K562 (cell line): ENCODE results near the gene TTC16. TPM values are rescaled to one million over a fixed set of nuclear protein-coding genes. Genes with fewer than 3 reads are reported as not detected.
A peak's percentile ranks its signal among the peaks of the same experiment; 100 is the strongest.

Experiments
- CTBP1 ChIP-seq: fragments of 450-650 bp; IDR thresholded peaks from 2 replicates; pipeline ENCODE4 v1.6.1; 2016; ENCODE audit warnings: borderline replicate concordance
- CTCFL ChIP-seq: IDR thresholded peaks from 2 replicates; pipeline ENCODE4 v1.6.1; 2011; ENCODE audit warnings: borderline replicate concordance, low read depth, mild to moderate bottlenecking, moderate library complexity, low read length; ENCODE audit not compliant: insufficient read depth, poor library complexity, severe bottlenecking
- DMBX1 ChIP-seq: fragments of 250-450 bp; sonication (Bioruptor Pico); IDR thresholded peaks from 2 replicates; pipeline ENCODE4 v1.8.0; 2022; ENCODE audit warnings: inconsistent platforms, mild to moderate bottlenecking, moderate library complexity, borderline replicate concordance
- ETS1 ChIP-seq: conservative IDR thresholded peaks from 2 replicates; pipeline ENCODE4 v1.6.1; 2011; ENCODE audit warnings: low read depth, mild to moderate bottlenecking, low read length; ENCODE audit not compliant: control insufficient read depth
- KAT2B ChIP-seq: IDR thresholded peaks from one replicate; pipeline ENCODE4 v1.6.1; 2012; ENCODE audit warnings: low read depth, mild to moderate bottlenecking, control low read depth, inconsistent platforms, low read length, moderate library complexity
- KDM2B ChIP-seq: fragments of 250-450 bp; sonication (Bioruptor Pico); IDR thresholded peaks from 2 replicates; pipeline ENCODE4 v1.8.0; 2021; ENCODE audit warnings: mild to moderate bottlenecking, moderate library complexity
- NCOA4 ChIP-seq: fragments of 450-650 bp; IDR thresholded peaks from 2 replicates; pipeline ENCODE4 v1.6.1; 2018; ENCODE audit warnings: mild to moderate bottlenecking; ENCODE audit not compliant: partially characterized antibody
- NFRKB ChIP-seq: fragments of 450-650 bp; IDR thresholded peaks from 2 replicates; pipeline ENCODE4 v1.6.1; 2016; ENCODE audit warnings: low read depth
- NFYB ChIP-seq: IDR thresholded peaks from 2 replicates; pipeline ENCODE4 v1.6.1; 2011; ENCODE audit warnings: mild to moderate bottlenecking, moderate library complexity; ENCODE audit not compliant: insufficient read length; ENCODE audit errors: extremely low read depth
- NR2C1 ChIP-seq, 2 experiments: fragments of 450-650 bp; IDR thresholded peaks; 2 replicates each; pipeline ENCODE4 v1.6.1; 2017; ENCODE audit warnings: mild to moderate bottlenecking in 2 of 2, antibody characterized with exemption in 1 of 2, inconsistent platforms in 1 of 2, missing compliant biosample characterization in 1 of 2, missing genetic modification characterization in 1 of 2
- PCBP1 ChIP-seq: fragments of 200-400 bp; formaldehyde crosslinking; IDR thresholded peaks from 2 replicates; pipeline ENCODE4 v1.6.1; 2018; ENCODE audit warnings: mild to moderate bottlenecking, low read depth, low read length; ENCODE audit not compliant: poor library complexity, severe bottlenecking
- PCBP2 ChIP-seq: fragments of 200-400 bp; formaldehyde crosslinking; IDR thresholded peaks from 2 replicates; pipeline ENCODE4 v1.6.1; 2018; ENCODE audit warnings: low read length, low read depth, mild to moderate bottlenecking, moderate library complexity; ENCODE audit not compliant: poor library complexity, severe bottlenecking
- PHF20 ChIP-seq: fragments of 450-650 bp; IDR thresholded peaks from 2 replicates; pipeline ENCODE4 v1.6.1; 2018; ENCODE audit not compliant: partially characterized antibody
- RBM15 ChIP-seq: fragments of 200-400 bp; formaldehyde crosslinking; IDR thresholded peaks from 2 replicates; pipeline ENCODE4 v1.6.1; 2018; ENCODE audit warnings: mild to moderate bottlenecking, low read length, moderate library complexity; ENCODE audit not compliant: insufficient read depth
- SIX5 ChIP-seq, 2 experiments: IDR thresholded peaks; 2 replicates each; pipeline ENCODE4 v1.6.1; 2011; ENCODE audit warnings: low read length in 2 of 2, borderline replicate concordance in 1 of 2, low read depth in 1 of 2, mild to moderate bottlenecking in 1 of 2, moderate library complexity in 1 of 2; ENCODE audit not compliant: insufficient read depth in 1 of 2
- ZNF121 ChIP-seq: sonication (generic); formaldehyde crosslinking; conservative IDR thresholded peaks from 2 replicates; pipeline ENCODE4 v1.8.0; 2022; ENCODE audit warnings: missing genetic modification reagents
- ZNF217 ChIP-seq: sonication (generic); formaldehyde crosslinking; IDR thresholded peaks from 2 replicates; pipeline ENCODE4 v1.8.0; 2022; ENCODE audit warnings: mild to moderate bottlenecking, missing genetic modification reagents
- ZNF408 ChIP-seq: fragments of 250-450 bp; sonication (Bioruptor Pico); IDR thresholded peaks from 2 replicates; pipeline ENCODE4 v1.4.0; 2020; ENCODE audit warnings: low read depth, mild to moderate bottlenecking, moderate library complexity
- ZNF75A ChIP-seq: fragments of 450-650 bp; formaldehyde crosslinking; IDR thresholded peaks from 2 replicates; pipeline ENCODE4 v1.4.0; 2020; ENCODE audit warnings: mild to moderate bottlenecking
- polyA plus RNA-seq, 8 experiments: library from polyadenylated mRNA; depleted of rRNA in 4 of 8; stranded (reverse) in 5 of 8; unstranded in 3 of 8; fragments of >200 nt; fragmentation: Nextera tagmentation in 2 of 8; fragmentation: Illumina TruSeq in 1 of 8; extraction: Ambion mirVana in 2 of 8; extraction: Trizol in 1 of 8; gene quantifications; 2 replicates each; pipeline versions ENCODE4 v1.2.1 to v1.2.3, GENCODE V29; 2011 to 2014; ENCODE audit warnings: inconsistent platforms in 1 of 8, missing spikeins in 1 of 8
- total RNA-seq, 7 experiments: library from RNA; depleted of rRNA in 6 of 7; stranded (reverse); fragments of >200 nt in 6 of 7; fragmentation: Illumina TruSeq in 2 of 7; extraction: Trizol in 2 of 7; gene quantifications; 2 replicates each; pipeline versions ENCODE4 v1.2.1 to v1.2.3, GENCODE V29; 2011 to 2021; ENCODE audit warnings: low replicate concordance in 1 of 7
- TF ChIP-seq, protein P1 (sequence below): fragments of 450-650 bp; IDR thresholded peaks from 2 replicates; pipeline ENCODE4 v1.7.1; 2018; ENCODE audit warnings: mild to moderate bottlenecking, low read depth; ENCODE audit not compliant: partially characterized antibody

The TTC16 gene
- total and polyA plus RNA-seq, 9 of the 15 experiments (the other 6 are each of a cell fraction or from before 2014, with no cell fraction given) = 0.11 TPM; not detected in 8

DNA sequence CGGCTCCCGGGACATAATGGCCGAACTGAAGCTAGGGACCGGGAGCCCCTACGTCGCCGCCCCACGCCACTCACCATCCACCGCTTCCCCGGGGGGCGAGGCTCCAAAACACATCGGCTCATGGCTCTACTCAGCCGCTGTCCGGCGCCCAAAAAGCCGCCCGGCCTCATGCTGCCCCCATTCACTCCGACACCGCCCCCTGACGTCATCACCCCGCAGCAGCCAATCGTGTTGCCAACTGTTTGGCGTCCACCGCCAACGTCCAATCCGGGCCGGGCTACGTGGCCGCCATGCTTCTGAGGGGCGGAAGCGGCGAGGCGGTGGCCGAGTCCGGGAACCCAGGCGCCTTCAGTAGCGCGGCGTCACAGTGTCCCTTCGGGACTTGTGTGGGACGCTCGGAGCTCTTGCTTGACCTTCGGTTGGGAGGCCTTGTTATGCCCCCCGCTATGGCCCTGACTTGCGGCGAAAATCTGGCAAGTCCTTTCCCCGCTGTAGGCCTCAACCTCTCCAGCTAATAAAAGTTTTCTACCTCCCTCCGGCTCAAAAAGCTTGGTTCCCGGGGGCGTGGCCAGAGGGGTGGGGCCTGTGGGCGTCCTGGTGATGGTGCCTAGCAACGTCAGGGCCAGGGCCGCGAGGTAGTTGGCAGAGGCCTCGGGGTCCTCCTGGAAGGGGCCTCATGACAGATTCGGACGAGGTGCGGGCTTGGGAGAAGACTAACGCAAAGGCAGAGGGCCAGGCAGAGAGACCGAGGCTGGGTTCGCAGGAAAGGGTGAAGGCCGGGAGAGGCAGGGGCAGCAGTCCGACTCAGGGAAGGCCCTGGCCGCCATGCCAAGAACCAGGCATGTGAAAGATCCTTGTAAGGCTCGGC, at the start of gene TTC16, which contains the start of gene PTRH1 (continued):
- TF ChIP-seq, protein P1, sequence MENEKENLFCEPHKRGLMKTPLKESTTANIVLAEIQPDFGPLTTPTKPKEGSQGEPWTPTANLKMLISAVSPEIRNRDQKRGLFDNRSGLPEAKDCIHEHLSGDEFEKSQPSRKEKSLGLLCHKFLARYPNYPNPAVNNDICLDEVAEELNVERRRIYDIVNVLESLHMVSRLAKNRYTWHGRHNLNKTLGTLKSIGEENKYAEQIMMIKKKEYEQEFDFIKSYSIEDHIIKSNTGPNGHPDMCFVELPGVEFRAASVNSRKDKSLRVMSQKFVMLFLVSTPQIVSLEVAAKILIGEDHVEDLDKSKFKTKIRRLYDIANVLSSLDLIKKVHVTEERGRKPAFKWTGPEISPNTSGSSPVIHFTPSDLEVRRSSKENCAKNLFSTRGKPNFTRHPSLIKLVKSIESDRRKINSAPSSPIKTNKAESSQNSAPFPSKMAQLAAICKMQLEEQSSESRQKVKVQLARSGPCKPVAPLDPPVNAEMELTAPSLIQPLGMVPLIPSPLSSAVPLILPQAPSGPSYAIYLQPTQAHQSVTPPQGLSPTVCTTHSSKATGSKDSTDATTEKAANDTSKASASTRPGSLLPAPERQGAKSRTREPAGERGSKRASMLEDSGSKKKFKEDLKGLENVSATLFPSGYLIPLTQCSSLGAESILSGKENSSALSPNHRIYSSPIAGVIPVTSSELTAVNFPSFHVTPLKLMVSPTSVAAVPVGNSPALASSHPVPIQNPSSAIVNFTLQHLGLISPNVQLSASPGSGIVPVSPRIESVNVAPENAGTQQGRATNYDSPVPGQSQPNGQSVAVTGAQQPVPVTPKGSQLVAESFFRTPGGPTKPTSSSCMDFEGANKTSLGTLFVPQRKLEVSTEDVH = peak; percentile 93
- TF ChIP-seq CTCFL (no peak), ZNF75A (CRISPR knock-in tag) (no peak), ZNF408 (CRISPR knock-in tag) (no peak), SIX5 (IDR thresholded peaks at IDR 0.05; ENCODE audit: borderline replicate concordance in 1 of 2, insufficient read depth in 1 of 2, low read depth in 1 of 2, low read length in 2 of 2) (peak; percentile 52 to 54; a peak in 2 of 4 replicates), KDM2B (CRISPR knock-in tag) (no peak), NFRKB (no peak), CTBP1 (peak; percentile 38; the same call in 1 of the 2 replicates), ZNF121 (no peak), KAT2B (no peak), NR2C1 (IDR thresholded peaks at IDR 0.05) (no peak), NR2C1 (tag; IDR thresholded peaks at IDR 0.05) (peak; percentile 49), PCBP1 (no peak), PHF20 (peak; percentile 70), PCBP2 (no peak), ETS1 (peak; percentile 96), NCOA4 (no peak), DMBX1 (CRISPR knock-in tag) (no peak), ZNF217 (CRISPR knock-in tag) (no peak), RBM15 (no peak), NFYB (peak; percentile 73)
